Parathyroid adenoma (tissue), 2 donors: ENCODE data around the gene KCTD1.

ENCODE experiments used
- H2AFZ ChIP-seq: fragments of 300-600 bp; sonication (generic); one replicate; pipeline ENCODE4 v1.7.0; 2017; ENCODE audit warnings: antibody characterized with exemption, mild to moderate bottlenecking
- H3K27ac ChIP-seq: fragments of 300-600 bp; sonication (generic); one replicate; pipeline ENCODE4 v1.7.0; 2017
- H3K27me3 ChIP-seq: fragments of 300-600 bp; sonication (generic); one replicate; pipeline ENCODE4 v1.7.0; 2017; ENCODE audit warnings: low read length; ENCODE audit not compliant: control insufficient read depth, insufficient read depth
- H3K36me3 ChIP-seq: fragments of 300-600 bp; sonication (generic); one replicate; pipeline ENCODE4 v1.7.0; 2017; ENCODE audit warnings: low read length; ENCODE audit not compliant: control insufficient read depth, insufficient read depth
- H3K4me1 ChIP-seq: fragments of 300-600 bp; sonication (generic); one replicate; pipeline ENCODE4 v1.7.0; 2017; ENCODE audit warnings: control low read depth
- H3K4me2 ChIP-seq: fragments of 300-600 bp; sonication (generic); one replicate; pipeline ENCODE4 v1.7.0; 2017; ENCODE audit warnings: low read length
- H3K4me3 ChIP-seq: fragments of 300-600 bp; sonication (generic); one replicate; pipeline ENCODE4 v1.7.0; 2017; ENCODE audit warnings: low read depth, low read length
- H3K79me2 ChIP-seq: fragments of 300-600 bp; sonication (generic); one replicate; pipeline ENCODE4 v1.7.0; 2017; ENCODE audit warnings: control low read depth
- H3K9ac ChIP-seq: fragments of 300-600 bp; sonication (generic); one replicate; pipeline ENCODE4 v1.7.0; 2017; ENCODE audit warnings: mild to moderate bottlenecking
- H3K9me3 ChIP-seq: fragments of 300-600 bp; sonication (generic); one replicate; pipeline ENCODE4 v1.7.0; 2017; ENCODE audit warnings: low read length; ENCODE audit not compliant: control insufficient read depth
- TF ChIP-seq, protein P1 (sequence below): fragments of 300-600 bp; sonication (generic); IDR thresholded peaks from one replicate; pipeline ENCODE4 v1.7.0; 2017; ENCODE audit warnings: antibody characterized with exemption, mild to moderate bottlenecking
- donor health status: primary hyperparathyroidism.

KCTD1 gene

GRCh38 chr18:26435415-26436095 is 112.8 kb downstream of the KCTD1 start:
- Histone ChIP-seq H3K36me3 (no peaks in the 10 kb centered on the region), H3K9me3 (no peaks in the 10 kb centered on the region), H3K79me2 (no peaks in the 10 kb centered on the region), H3K9ac (no peak overlapping the region), H3K4me1 (no peaks in the 10 kb centered on the region), H3K27ac (no peak overlapping the region), H2AFZ (no peak overlapping the region), H3K4me3 (no peak overlapping the region), H3K4me2 (no peak overlapping the region), H3K27me3 (no peaks in the 10 kb centered on the region)
- TF ChIP-seq, protein P1, sequence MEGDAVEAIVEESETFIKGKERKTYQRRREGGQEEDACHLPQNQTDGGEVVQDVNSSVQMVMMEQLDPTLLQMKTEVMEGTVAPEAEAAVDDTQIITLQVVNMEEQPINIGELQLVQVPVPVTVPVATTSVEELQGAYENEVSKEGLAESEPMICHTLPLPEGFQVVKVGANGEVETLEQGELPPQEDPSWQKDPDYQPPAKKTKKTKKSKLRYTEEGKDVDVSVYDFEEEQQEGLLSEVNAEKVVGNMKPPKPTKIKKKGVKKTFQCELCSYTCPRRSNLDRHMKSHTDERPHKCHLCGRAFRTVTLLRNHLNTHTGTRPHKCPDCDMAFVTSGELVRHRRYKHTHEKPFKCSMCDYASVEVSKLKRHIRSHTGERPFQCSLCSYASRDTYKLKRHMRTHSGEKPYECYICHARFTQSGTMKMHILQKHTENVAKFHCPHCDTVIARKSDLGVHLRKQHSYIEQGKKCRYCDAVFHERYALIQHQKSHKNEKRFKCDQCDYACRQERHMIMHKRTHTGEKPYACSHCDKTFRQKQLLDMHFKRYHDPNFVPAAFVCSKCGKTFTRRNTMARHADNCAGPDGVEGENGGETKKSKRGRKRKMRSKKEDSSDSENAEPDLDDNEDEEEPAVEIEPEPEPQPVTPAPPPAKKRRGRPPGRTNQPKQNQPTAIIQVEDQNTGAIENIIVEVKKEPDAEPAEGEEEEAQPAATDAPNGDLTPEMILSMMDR, result no peak

GRCh38 chr18:26434887-26435286 is 113.5 kb downstream of the KCTD1 start:
- Histone ChIP-seq H3K27ac (no peak overlapping the region), H2AFZ (no peak overlapping the region), H3K4me3 (no peak overlapping the region), H3K4me1 (no peaks in the 10 kb centered on the region), H3K36me3 (no peaks in the 10 kb centered on the region), H3K79me2 (no peaks in the 10 kb centered on the region), H3K27me3 (no peaks in the 10 kb centered on the region), H3K4me2 (no peak overlapping the region), H3K9me3 (no peaks in the 10 kb centered on the region), H3K9ac (no peak overlapping the region)
- TF ChIP-seq, protein P1, result no peak

DNA sequence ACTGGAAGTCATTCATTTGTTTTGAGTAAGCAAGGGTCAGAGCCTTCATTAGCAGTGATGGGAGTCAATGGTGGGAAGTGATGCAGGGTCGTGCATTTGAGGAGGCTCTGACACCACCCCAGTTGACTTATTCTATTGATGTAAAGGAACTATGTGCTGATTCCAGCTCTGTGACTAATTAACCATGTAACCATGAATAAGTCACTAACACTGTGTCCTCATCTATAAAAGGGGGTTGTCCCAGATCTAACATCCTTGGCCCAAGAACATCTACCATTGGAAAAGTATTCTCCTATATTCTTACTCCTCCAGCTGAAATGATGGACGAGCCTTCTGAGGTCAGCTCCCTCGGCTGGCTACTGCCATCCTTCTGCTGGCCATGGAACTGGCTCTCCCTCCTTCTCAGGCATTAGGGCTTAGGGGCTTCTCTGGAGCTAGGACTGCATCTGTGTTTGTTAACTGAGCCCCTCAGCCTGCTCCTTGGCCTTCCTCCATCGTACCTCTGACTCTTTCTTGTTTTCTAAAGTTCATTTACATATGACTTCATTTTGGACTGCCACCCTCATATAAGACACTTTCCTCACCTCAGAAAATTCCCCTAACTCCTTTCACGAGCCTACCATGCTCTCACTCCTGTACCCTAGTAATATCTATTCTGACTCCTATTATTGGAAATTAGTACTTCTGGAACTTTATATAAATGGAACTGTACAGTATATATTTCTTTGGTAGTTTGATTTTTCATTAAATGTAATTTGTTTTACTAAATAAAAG is 115.5 kb downstream of the KCTD1 start:
- H3K4me3 ChIP-seq, result no peak overlapping the region
- TF ChIP-seq, protein P1, result no peak
- H3K4me2 ChIP-seq, result no peak overlapping the region
- no peak overlapping the region for H3K9ac ChIP-seq
- no peaks in the 10 kb centered on the region for H3K27me3 ChIP-seq
- H3K27ac ChIP-seq, result no peak overlapping the region
- H3K9me3 ChIP-seq, result no peaks in the 10 kb centered on the region
- H3K36me3 ChIP-seq, result no peaks in the 10 kb centered on the region
- peaks cover 2% of the 10 kb centered on the region for H3K4me1 ChIP-seq
- H2AFZ ChIP-seq, result no peak overlapping the region
- H3K79me2 ChIP-seq, result no peaks in the 10 kb centered on the region

- Histone ChIP-seq H3K4me3 (no peak overlapping the region), H3K4me2 (no peak overlapping the region), H3K36me3 (no peaks in the 10 kb centered on the region), H3K9me3 (no peaks in the 10 kb centered on the region), H3K4me1 (peaks cover 2% of the 10 kb centered on the region), H2AFZ (peak overlapping the region; percentile 36), H3K27ac (no peak overlapping the region), H3K9ac (no peak overlapping the region), H3K27me3 (no peaks in the 10 kb centered on the region), H3K79me2 (no peaks in the 10 kb centered on the region)
- TF ChIP-seq, protein P1, result no peak
Measured at GRCh38 chr18:26429535-26430226, 118.7 kb downstream of the KCTD1 start.
